GM12878 (cell line): Measurements from ENCODE around the gene ULK4.

Experiments used
- CEBPB ChIP-seq, 2 experiments: fragments of 150-350 bp in 1 of 2; IDR thresholded peaks; 2 replicates each; pipeline ENCODE4 v1.6.1; 2012 to 2014; ENCODE audit warnings: low read depth in 2 of 2, low read length in 2 of 2, borderline replicate concordance in 1 of 2, inconsistent platforms in 1 of 2
- CHD2 ChIP-seq: IDR thresholded peaks from 2 replicates; pipeline ENCODE4 v1.6.1; 2011; ENCODE audit warnings: low read depth, low read length, improper control_type of control experiment, borderline replicate concordance
- CTCF ChIP-seq, 3 experiments: IDR thresholded peaks in 2 of 3; conservative IDR thresholded peaks in 1 of 3; 2 replicates each; pipeline ENCODE4 v1.5.1; 2011; ENCODE audit warnings: low read depth in 3 of 3, low read length in 3 of 3, mild to moderate bottlenecking in 3 of 3, control low read depth in 2 of 3, moderate library complexity in 2 of 3, inconsistent platforms in 1 of 3, mixed read lengths in 1 of 3; ENCODE audit not compliant: control insufficient read depth in 2 of 3, insufficient read depth in 1 of 3; ENCODE audit errors: extremely low read depth in 1 of 3
- HDAC2 ChIP-seq: fragments of 200-600 bp; sonication (generic); IDR thresholded peaks from 2 replicates; pipeline ENCODE4 v1.6.1; 2017
- HDAC6 ChIP-seq: fragments of 200-600 bp; sonication (generic); IDR thresholded peaks from one replicate; pipeline ENCODE4 v1.8.0; 2017; ENCODE audit warnings: antibody characterized with exemption; ENCODE audit not compliant: unreplicated experiment
- NR2C2 ChIP-seq: IDR thresholded peaks from 2 replicates; pipeline ENCODE4 v1.6.1; 2011; ENCODE audit warnings: borderline replicate concordance, low read depth; ENCODE audit not compliant: control insufficient read depth, insufficient read length
- PRDM15 ChIP-seq: fragments of 450-650 bp; formaldehyde crosslinking; IDR thresholded peaks from 2 replicates; pipeline ENCODE4 v1.4.0; 2020; ENCODE audit warnings: mild to moderate bottlenecking, moderate library complexity
- SRF ChIP-seq, 2 experiments: IDR thresholded peaks; 2 replicates each; pipeline ENCODE4 v1.6.1; 2011; ENCODE audit warnings: low read depth in 2 of 2, low read length in 2 of 2, mild to moderate bottlenecking in 1 of 2, moderate library complexity in 1 of 2
- SUZ12 ChIP-seq: fragments of 200-600 bp; sonication (generic); IDR thresholded peaks from one replicate; pipeline ENCODE4 v1.6.1; 2018; ENCODE audit warnings: antibody characterized with exemption, mild to moderate bottlenecking; ENCODE audit not compliant: unreplicated experiment
- TCF12 ChIP-seq: IDR thresholded peaks from 2 replicates; pipeline ENCODE4 v1.6.1; 2011; ENCODE audit warnings: low read depth, mild to moderate bottlenecking, low read length

GRCh38 chr3:41404582-41404981 lies 557.3 kb downstream of the ULK4 start:
- no peak for TF ChIP-seq SUZ12
- no peak for TF ChIP-seq CTCF (IDR thresholded peaks at IDR 0.05 in 2 of 3, conservative IDR thresholded peaks at IDR 0.05 in 1 of 3; ENCODE audit: control insufficient read depth in 2 of 3, extremely low read depth in 1 of 3, insufficient read depth in 1 of 3, low read depth in 3 of 3, low read length in 3 of 3)
- TF ChIP-seq CHD2: no peak
- no peak for TF ChIP-seq SRF (IDR thresholded peaks at IDR 0.05; ENCODE audit: low read depth in 2 of 2, low read length in 2 of 2)
- TF ChIP-seq PRDM15: no peak
- no peak for TF ChIP-seq TCF12
- TF ChIP-seq HDAC6: no peak
- TF ChIP-seq HDAC2: no peak
- TF ChIP-seq CEBPB (IDR thresholded peaks at IDR 0.05; ENCODE audit: borderline replicate concordance in 1 of 2, low read depth in 2 of 2, low read length in 2 of 2): no peak
- TF ChIP-seq NR2C2: no peak
